HepG2 (cell line): ENCODE data around the gene TEKTIP1. TPM values are rescaled to one million over a fixed set of nuclear protein-coding genes. Genes with fewer than 3 reads are reported as not detected.

Source experiments
- ASH2L ChIP-seq: fragments of 300-600, 200-600 bp; sonication (generic); IDR thresholded peaks from 2 replicates; pipeline ENCODE4 v1.7.0; 2017; ENCODE audit warnings: low read depth, mild to moderate bottlenecking, moderate library complexity, mixed read lengths, low read length; ENCODE audit not compliant: insufficient read length
- CENPX ChIP-seq: sonication (generic); formaldehyde crosslinking; IDR thresholded peaks from 2 replicates; pipeline ENCODE4 v1.9.0; 2021; ENCODE audit warnings: mild to moderate bottlenecking, missing genetic modification reagents, moderate library complexity
- ERF ChIP-seq: IDR thresholded peaks from 2 replicates; pipeline ENCODE4 v1.6.1; 2018; ENCODE audit warnings: missing biosample characterization, missing genetic modification reagents
- ESRRA ChIP-seq: sonication (generic); formaldehyde crosslinking; IDR thresholded peaks from 2 replicates; pipeline ENCODE4 v1.5.1; 2020; ENCODE audit warnings: mild to moderate bottlenecking, low read depth, missing genetic modification reagents
- FOXJ3 ChIP-seq: sonication (generic); formaldehyde crosslinking; IDR thresholded peaks from 2 replicates; pipeline ENCODE4 v1.4.0; 2020; ENCODE audit warnings: missing genetic modification reagents, mild to moderate bottlenecking, borderline replicate concordance
- HHEX ChIP-seq: IDR thresholded peaks from 2 replicates; pipeline ENCODE4 v1.6.1; 2016; ENCODE audit warnings: control low read depth
- JARID2 ChIP-seq: sonication (generic); formaldehyde crosslinking; IDR thresholded peaks from 2 replicates; pipeline ENCODE4 v1.8.1; 2023; ENCODE audit warnings: missing genetic modification reagents, inconsistent platforms; ENCODE audit not compliant: insufficient replicate concordance
- KDM6A ChIP-seq: IDR thresholded peaks from 2 replicates; pipeline ENCODE4 v1.6.1; 2016; ENCODE audit warnings: low read depth
- KMT2B ChIP-seq: IDR thresholded peaks from 2 replicates; pipeline ENCODE4 v1.6.1; 2016; ENCODE audit warnings: missing genetic modification reagents, missing compliant biosample characterization
- MLLT10 ChIP-seq: sonication (generic); formaldehyde crosslinking; IDR thresholded peaks from 2 replicates; pipeline ENCODE4 v1.4.0; 2020; ENCODE audit warnings: missing genetic modification reagents
- MXI1 ChIP-seq: IDR thresholded peaks from 3 replicates; pipeline ENCODE4 v1.6.1; 2012; ENCODE audit warnings: low read depth, low read length, inconsistent platforms, borderline replicate concordance
- NAIF1 ChIP-seq: sonication (generic); formaldehyde crosslinking; IDR thresholded peaks from 2 replicates; pipeline ENCODE4 v1.5.0; 2020; ENCODE audit warnings: mild to moderate bottlenecking, missing genetic modification reagents, borderline replicate concordance
- NCOR1 ChIP-seq: fragments of 200-600 bp; sonication (generic); IDR thresholded peaks from 2 replicates; pipeline ENCODE4 v1.7.0; 2017; ENCODE audit warnings: antibody characterized with exemption, low read length, borderline replicate concordance
- PHF5A ChIP-seq: IDR thresholded peaks from one replicate; pipeline ENCODE4 v1.6.1; 2018; ENCODE audit warnings: low read depth, missing genetic modification reagents; ENCODE audit not compliant: unreplicated experiment
- PPARG ChIP-seq: conservative IDR thresholded peaks from 2 replicates; pipeline ENCODE4 v1.6.1; 2016; ENCODE audit warnings: missing biosample characterization, missing genetic modification reagents
- PRPF4 ChIP-seq: fragments of 200-400 bp; formaldehyde crosslinking; IDR thresholded peaks from 2 replicates; pipeline ENCODE4 v1.6.1; 2016; ENCODE audit warnings: low read length, low read depth; ENCODE audit not compliant: poor library complexity, severe bottlenecking
- SKI ChIP-seq: fragments of 450-650 bp; IDR thresholded peaks from one replicate; pipeline ENCODE4 v1.6.1; 2018; ENCODE audit warnings: mild to moderate bottlenecking; ENCODE audit not compliant: partially characterized antibody
- SMC3 ChIP-seq: IDR thresholded peaks from 2 replicates; pipeline ENCODE4 v1.6.1; 2011; ENCODE audit warnings: low read length, improper control_type of control experiment
- TBL1XR1 ChIP-seq: fragments of 150-350 bp; IDR thresholded peaks from 2 replicates; pipeline ENCODE4 v1.6.1; 2014; ENCODE audit warnings: borderline replicate concordance, low read length; ENCODE audit not compliant: partially characterized antibody
- YY1 ChIP-seq: IDR thresholded peaks from 2 replicates; pipeline ENCODE4 v1.6.1; 2011; ENCODE audit warnings: low read length, low read depth, moderate library complexity, mild to moderate bottlenecking; ENCODE audit not compliant: insufficient read depth, insufficient replicate concordance
- ZBTB8A ChIP-seq: sonication (generic); formaldehyde crosslinking; IDR thresholded peaks from 2 replicates; pipeline ENCODE4 v1.4.0; 2020; ENCODE audit warnings: mild to moderate bottlenecking, low read depth, missing genetic modification reagents, borderline replicate concordance
- ZFP62 ChIP-seq: sonication (generic); formaldehyde crosslinking; IDR thresholded peaks from 2 replicates; pipeline ENCODE4 v1.4.0; 2020; ENCODE audit warnings: missing genetic modification reagents
- ZNF17 ChIP-seq: sonication (generic); formaldehyde crosslinking; IDR thresholded peaks from 2 replicates; pipeline ENCODE4 v1.5.0; 2020; ENCODE audit warnings: mild to moderate bottlenecking, missing genetic modification reagents
- ZNF180 ChIP-seq: sonication (generic); formaldehyde crosslinking; IDR thresholded peaks from 2 replicates; pipeline ENCODE4 v1.4.0; 2020; ENCODE audit warnings: low read depth, missing genetic modification reagents, borderline replicate concordance
- ZNF569 ChIP-seq: sonication (generic); formaldehyde crosslinking; IDR thresholded peaks from 2 replicates; pipeline ENCODE4 v1.5.0; 2020; ENCODE audit warnings: mild to moderate bottlenecking, missing genetic modification reagents, moderate library complexity, borderline replicate concordance
- ZNF709 ChIP-seq: sonication (generic); formaldehyde crosslinking; IDR thresholded peaks from 2 replicates; pipeline ENCODE4 v1.5.0; 2020; ENCODE audit warnings: mild to moderate bottlenecking, missing genetic modification reagents
- polyA plus RNA-seq, 8 experiments: library from polyadenylated mRNA; depleted of rRNA in 3 of 8; stranded (reverse) in 7 of 8; unstranded in 1 of 8; fragments of >200 nt; fragmentation: Illumina TruSeq in 4 of 8; extraction: Trizol in 4 of 8; gene quantifications; 2 replicates each; pipeline versions ENCODE4 v1.2.1 to v1.2.3, GENCODE V29; 2011 to 2016; ENCODE audit warnings: low read depth in 4 of 8, missing spikeins in 1 of 8, mixed read lengths in 1 of 8; ENCODE audit not compliant: insufficient read depth in 1 of 8
- total RNA-seq, 5 experiments: library from RNA; depleted of rRNA; stranded (reverse); fragments of >200 nt; fragmentation: Illumina TruSeq; extraction: Trizol; gene quantifications; 2 replicates each; pipeline ENCODE4 v1.2.3, GENCODE V29; 2016; ENCODE audit warnings: low read depth in 1 of 5
- TF ChIP-seq, protein P1 (sequence below): sonication (generic); formaldehyde crosslinking; IDR thresholded peaks from 2 replicates; pipeline ENCODE4 v1.5.0; 2020; ENCODE audit warnings: missing genetic modification reagents
- TF ChIP-seq, protein P2 (sequence below): sonication (generic); formaldehyde crosslinking; IDR thresholded peaks from 2 replicates; pipeline ENCODE4 v1.8.1; 2023; ENCODE audit warnings: mild to moderate bottlenecking, missing genetic modification reagents, borderline replicate concordance
- TF ChIP-seq, protein P3 (sequence below): sonication (generic); formaldehyde crosslinking; IDR thresholded peaks from 2 replicates; pipeline ENCODE4 v1.5.0; 2020; ENCODE audit warnings: mild to moderate bottlenecking, missing genetic modification reagents, borderline replicate concordance

The TEKTIP1 gene
- total and polyA plus RNA-seq, 2 of the 13 experiments (the other 11 are each of a cell fraction or from before 2014, with no cell fraction given) = not detected

DNA sequence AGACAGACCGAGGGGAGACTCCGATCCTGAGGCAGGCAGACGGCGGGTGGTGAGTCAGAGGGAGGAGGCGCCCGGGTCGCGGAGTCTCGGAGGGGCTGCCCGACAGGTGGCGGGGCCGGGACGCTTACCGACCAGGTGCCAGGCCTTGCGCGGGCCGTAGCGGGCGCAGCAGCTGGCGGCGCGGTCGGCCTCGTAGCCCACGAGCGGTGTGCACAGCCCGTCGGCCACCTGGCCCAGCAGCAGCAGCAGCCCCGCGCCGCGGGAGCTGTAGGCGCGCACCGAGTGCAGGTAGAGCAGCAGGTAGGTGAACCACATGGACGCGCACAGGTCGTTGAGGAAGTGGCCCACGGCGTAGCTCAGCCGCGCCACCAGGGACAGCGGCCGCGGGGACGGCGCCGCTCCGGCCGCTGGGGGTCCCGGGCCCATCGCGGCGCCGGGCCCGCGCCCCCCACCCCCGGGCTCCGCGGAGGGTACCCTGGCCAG lies 18.0 kb downstream of the TEKTIP1 start (continued):
- TF ChIP-seq JARID2 (CRISPR knock-in tag) = no peak
- no peak for TF ChIP-seq MXI1
- no peak for TF ChIP-seq ZNF709 (CRISPR knock-in tag)
- TF ChIP-seq PRPF4 = no peak
- no peak for TF ChIP-seq ASH2L
- no peak for TF ChIP-seq MLLT10 (CRISPR knock-in tag)
- no peak for TF ChIP-seq NAIF1
- no peak for TF ChIP-seq HHEX
- no peak for TF ChIP-seq ZNF569 (CRISPR knock-in tag)
- TF ChIP-seq, protein P1, sequence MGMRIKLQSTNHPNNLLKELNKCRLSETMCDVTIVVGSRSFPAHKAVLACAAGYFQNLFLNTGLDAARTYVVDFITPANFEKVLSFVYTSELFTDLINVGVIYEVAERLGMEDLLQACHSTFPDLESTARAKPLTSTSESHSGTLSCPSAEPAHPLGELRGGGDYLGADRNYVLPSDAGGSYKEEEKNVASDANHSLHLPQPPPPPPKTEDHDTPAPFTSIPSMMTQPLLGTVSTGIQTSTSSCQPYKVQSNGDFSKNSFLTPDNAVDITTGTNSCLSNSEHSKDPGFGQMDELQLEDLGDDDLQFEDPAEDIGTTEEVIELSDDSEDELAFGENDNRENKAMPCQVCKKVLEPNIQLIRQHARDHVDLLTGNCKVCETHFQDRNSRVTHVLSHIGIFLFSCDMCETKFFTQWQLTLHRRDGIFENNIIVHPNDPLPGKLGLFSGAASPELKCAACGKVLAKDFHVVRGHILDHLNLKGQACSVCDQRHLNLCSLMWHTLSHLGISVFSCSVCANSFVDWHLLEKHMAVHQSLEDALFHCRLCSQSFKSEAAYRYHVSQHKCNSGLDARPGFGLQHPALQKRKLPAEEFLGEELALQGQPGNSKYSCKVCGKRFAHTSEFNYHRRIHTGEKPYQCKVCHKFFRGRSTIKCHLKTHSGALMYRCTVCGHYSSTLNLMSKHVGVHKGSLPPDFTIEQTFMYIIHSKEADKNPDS (CRISPR knock-in tag) = peak; percentile 44; the same call in 1 of the 2 replicates
- TF ChIP-seq PPARG (CRISPR knock-in tag) = no peak
- no peak for TF ChIP-seq ERF (CRISPR knock-in tag)
- no peak for TF ChIP-seq FOXJ3
- no peak for TF ChIP-seq KDM6A (CRISPR knock-in tag)
- TF ChIP-seq ZBTB8A (CRISPR knock-in tag) = no peak
- TF ChIP-seq PHF5A (CRISPR knock-in tag) = no peak
- no peak for TF ChIP-seq ZNF180
- TF ChIP-seq ESRRA (CRISPR knock-in tag) = no peak
- no peak for TF ChIP-seq KMT2B (CRISPR knock-in tag)
- TF ChIP-seq CENPX (CRISPR knock-in tag) = no peak
- no peak for TF ChIP-seq SMC3
- TF ChIP-seq SKI = peak; percentile 46
- TF ChIP-seq, protein P2, sequence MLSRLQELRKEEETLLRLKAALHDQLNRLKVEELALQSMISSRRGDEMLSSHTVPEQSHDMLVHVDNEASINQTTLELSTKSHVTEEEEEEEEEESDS (CRISPR knock-in tag) = no peak
- TF ChIP-seq, protein P3, sequence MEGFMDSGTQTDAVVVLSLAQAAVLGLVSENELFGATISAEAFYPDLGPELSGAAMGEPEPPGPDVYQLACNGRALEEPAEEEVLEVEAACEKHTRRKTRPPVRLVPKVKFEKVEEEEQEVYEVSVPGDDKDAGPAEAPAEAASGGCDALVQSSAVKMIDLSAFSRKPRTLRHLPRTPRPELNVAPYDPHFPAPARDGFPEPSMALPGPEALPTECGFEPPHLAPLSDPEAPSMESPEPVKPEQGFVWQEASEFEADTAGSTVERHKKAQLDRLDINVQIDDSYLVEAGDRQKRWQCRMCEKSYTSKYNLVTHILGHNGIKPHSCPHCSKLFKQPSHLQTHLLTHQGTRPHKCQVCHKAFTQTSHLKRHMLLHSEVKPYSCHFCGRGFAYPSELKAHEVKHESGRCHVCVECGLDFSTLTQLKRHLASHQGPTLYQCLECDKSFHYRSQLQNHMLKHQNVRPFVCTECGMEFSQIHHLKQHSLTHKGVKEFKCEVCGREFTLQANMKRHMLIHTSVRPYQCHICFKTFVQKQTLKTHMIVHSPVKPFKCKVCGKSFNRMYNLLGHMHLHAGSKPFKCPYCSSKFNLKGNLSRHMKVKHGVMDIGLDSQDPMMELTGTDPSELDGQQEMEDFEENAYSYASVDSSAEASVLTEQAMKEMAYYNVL (CRISPR knock-in tag) = no peak
- TF ChIP-seq ZFP62 = no peak
- TF ChIP-seq NCOR1 = no peak
- no peak for TF ChIP-seq TBL1XR1
- no peak for TF ChIP-seq YY1
- no peak for TF ChIP-seq ZNF17 (CRISPR knock-in tag)
